GM08714 (cell line): ENCODE measurements around the gene NT5DC2.
"Not testable (repeated sequence)": the region's sequence is repeated elsewhere in the genome, so short reads cannot be mapped to it uniquely, and the experiment has no call there.

ENCODE experiments used
- H3K4me3 ChIP-seq: fragments of 200-500 bp; sonication (Bioruptor generic); 2 replicates; pipeline ENCODE4 v1.5.1; 2014; ENCODE audit warnings: mild to moderate bottlenecking, low read length, inconsistent platforms
- ZNF274 ChIP-seq: IDR thresholded peaks from 2 replicates; pipeline ENCODE4 v1.6.1; 2012; ENCODE audit warnings: mild to moderate bottlenecking, low read depth, low read length

NT5DC2 gene

GRCh38 chr3:52532517-52532837 lies 1.2 kb downstream of the NT5DC2 start:
- TF ChIP-seq ZNF274, result no peak
- H3K4me3 ChIP-seq, result peak overlapping the region; percentile 62; the same call in 1 of the 2 replicates

DNA sequence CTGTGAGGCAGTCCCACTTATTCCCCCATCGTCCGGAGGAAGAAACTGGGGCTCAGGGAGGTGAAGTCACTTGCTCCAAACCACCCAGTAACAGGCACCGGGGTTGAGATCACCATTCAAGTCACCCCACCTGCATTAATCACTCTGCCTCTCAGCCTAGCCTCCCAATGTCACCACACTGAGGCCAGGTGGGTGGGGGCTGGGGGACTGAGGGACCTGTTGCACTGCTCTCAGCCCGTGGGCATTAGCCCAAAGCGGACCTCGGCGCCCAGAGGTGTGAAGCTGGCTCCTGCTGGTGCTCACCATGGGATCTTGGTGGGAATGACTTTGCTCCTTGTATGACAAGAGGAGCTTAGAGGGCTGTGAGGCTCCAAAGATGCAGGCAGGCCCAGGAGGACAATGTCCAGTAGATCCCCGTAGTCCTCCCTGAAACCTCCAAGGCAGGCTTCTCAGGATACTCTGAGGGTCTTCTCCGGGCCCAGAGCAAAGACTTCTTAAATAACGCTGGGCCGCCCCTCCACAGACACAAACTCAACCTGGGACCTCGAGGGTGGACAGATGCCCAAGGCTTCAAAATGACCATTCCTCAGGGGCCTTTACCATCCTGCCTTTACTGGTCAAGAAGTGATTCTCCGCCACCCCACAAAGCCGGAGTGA lies 1.7 kb downstream of the NT5DC2 start:
- H3K4me3 ChIP-seq, result peak overlapping the region; percentile 62; the same call in 1 of the 2 replicates
- TF ChIP-seq ZNF274, result no peak

- no peak overlapping the region for H3K4me3 ChIP-seq
- no peak for TF ChIP-seq ZNF274
Measured at GRCh38 chr3:52530918-52531826, 2.5 kb downstream of the NT5DC2 start.

GRCh38 chr3:52529376-52530333 lies 4.0 kb downstream of the NT5DC2 start:
- TF ChIP-seq ZNF274, result no peak
- H3K4me3 ChIP-seq, result no peak overlapping the region

- no peak overlapping the region for H3K4me3 ChIP-seq
- TF ChIP-seq ZNF274, result no peak
Measured at GRCh38 chr3:52528586-52529375, 4.9 kb downstream of the NT5DC2 start.

DNA sequence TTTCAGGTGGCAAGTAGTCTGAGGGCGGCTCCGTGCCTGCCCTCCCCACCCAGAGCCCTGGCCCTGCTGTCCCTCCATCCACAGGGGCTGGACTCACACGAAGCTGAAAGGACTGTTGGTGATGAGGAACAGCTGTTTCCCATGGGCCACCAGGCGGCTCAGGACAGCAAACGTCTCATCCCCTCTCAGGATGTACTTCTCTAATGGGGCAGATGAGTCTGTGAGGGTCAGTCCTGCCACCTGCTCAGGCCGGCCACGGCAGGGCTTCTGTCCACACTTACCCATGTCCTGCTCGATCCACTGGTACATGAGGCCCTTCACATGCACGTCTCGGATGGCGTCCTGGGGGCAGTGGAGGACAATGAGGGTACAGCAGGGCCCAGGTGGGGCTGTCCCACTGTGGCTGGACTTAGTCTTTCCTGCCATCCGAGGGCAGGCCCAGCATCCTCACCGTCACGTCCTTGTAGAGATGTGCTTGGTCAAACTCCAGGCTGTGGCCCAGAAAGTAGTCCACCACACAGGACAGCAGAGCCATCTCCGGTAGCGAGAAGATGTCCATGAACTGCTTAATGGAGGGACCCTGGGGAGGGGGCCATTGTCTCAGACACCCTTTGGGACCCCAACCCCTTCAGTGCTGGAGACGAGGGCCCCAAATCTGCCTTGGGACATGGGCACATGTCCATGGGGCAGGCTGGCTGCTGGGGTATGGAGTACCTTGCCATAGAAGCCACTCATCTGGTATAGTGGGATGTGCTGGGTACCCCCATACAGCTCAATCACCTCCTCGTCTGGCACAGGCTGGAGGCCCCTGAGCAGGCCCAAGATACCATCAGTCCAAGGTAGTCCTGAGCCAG lies 5.7 kb downstream of the NT5DC2 start:
- TF ChIP-seq ZNF274, result no peak
- H3K4me3 ChIP-seq, result no peak overlapping the region

GRCh38 chr3:52527039-52527731 lies 6.5 kb downstream of the NT5DC2 start:
- TF ChIP-seq ZNF274, result no peak
- H3K4me3 ChIP-seq, result no peak overlapping the region

- H3K4me3 ChIP-seq, result not testable (repeated sequence)
Measured at GRCh38 chr3:52526671-52527038, 7.0 kb downstream of the NT5DC2 start.

- TF ChIP-seq ZNF274, result no peak
- no peak overlapping the region for H3K4me3 ChIP-seq
Measured at GRCh38 chr3:52525680-52526561, 7.7 kb downstream of the NT5DC2 start.

- no peak overlapping the region for H3K4me3 ChIP-seq
- TF ChIP-seq ZNF274, result no peak
Measured at GRCh38 chr3:52524752-52525679, 8.6 kb downstream of the NT5DC2 start.
